Measurements from ENCODE around the gene CDKN2A.

DNA sequence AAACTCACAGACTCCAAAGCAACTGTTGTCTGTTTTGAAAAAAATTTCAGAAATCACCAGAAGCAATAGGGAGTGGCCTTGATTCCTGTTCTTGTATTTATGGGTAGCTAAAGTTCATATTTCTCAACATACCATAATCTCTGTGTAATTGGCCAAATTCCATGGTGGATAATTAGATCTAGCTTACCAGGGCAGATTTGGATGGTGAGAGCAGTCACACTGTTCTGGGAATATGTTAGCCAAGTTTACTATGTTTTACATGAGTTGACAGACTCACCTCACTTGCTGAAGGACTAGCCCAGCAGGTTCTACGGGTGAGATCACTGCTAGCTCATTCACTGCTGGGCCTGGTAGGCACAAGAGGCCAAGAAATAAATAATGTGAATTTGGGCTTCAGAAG lies 47.6 kb upstream of the CDKN2A start:
- no peak for TF ChIP-seq CTCF (IDR thresholded peaks at IDR 0.05)
- no peak for TF ChIP-seq EZH2 (IDR thresholded peaks at IDR 0.05; ENCODE audit: borderline replicate concordance, insufficient read depth, low read depth, low read length, poor library complexity, severe bottlenecking)
